ENCODE data around the gene CLOCK. TPM values are rescaled to one million over a fixed set of nuclear protein-coding genes. Genes with fewer than 3 reads are reported as not detected.

The CLOCK gene
- total RNA-seq, 1 experiment from 2014 or later, result 9.5 TPM

- Mint-ChIP-seq H3K27ac (ENCODE audit: unreplicated experiment) (peak overlapping the region; percentile 77), H3K4me1 (ENCODE audit: low read depth, unreplicated experiment) (peaks cover 22% of the 10 kb centered on the region), H3K9me3 (ENCODE audit: unreplicated experiment) (no peaks in the 10 kb centered on the region), H3K36me3 (ENCODE audit: insufficient read depth, unreplicated experiment) (peaks cover 58% of the 10 kb centered on the region), H3K27me3 (ENCODE audit: insufficient read depth, unreplicated experiment) (no peaks in the 10 kb centered on the region), H3K4me3 (ENCODE audit: unreplicated experiment) (peak overlapping the region; percentile 54)
- POLR2A ChIA-PET, result interaction anchor here (0.9 kb wide), 1 partner anchor 43 kb away, joined by 3 read pairs; the partner anchor contains the start of gene TMEM165
- intact Hi-C loops (cut with micrococcal nuclease; ENCODE audit: unreplicated experiment), result loop anchor here (2.0 to 5.0 kb wide), 2 partner anchors 92 to 109 kb away; partner anchors contain the start of genes CLOCK and SRD5A3
- CTCF ChIA-PET, result interaction anchor here (0.6 to 1.2 kb wide), 2 partner anchors 30 to 108 kb away, joined by 3 to 4 read pairs; no protein-coding TSS in a partner anchor
- BruUV-seq (replicated peaks), result no TSS peak
- Histone ChIP-seq H3K4me3 (ENCODE audit: low read depth, low read length) (peak overlapping the region; percentile 18; the same call in 1 of the 2 replicates), H3K27me3 (replicated peaks; ENCODE audit: control insufficient read depth, insufficient read depth, low read length) (no peaks in the 10 kb centered on the region), H3K4me1 (peaks cover 48% of the 10 kb centered on the region), H3K36me3 (ENCODE audit: control insufficient read depth, insufficient read depth, low read length) (0 out of 2 replicates have a peak, but pooled peaks cover 1% of the 10 kb centered on the region), H3K9me3 (no peaks in the 10 kb centered on the region)
- peak in 1 of 2 experiments; percentile 15 for DNase-seq
- TF ChIP-seq, protein P1, sequence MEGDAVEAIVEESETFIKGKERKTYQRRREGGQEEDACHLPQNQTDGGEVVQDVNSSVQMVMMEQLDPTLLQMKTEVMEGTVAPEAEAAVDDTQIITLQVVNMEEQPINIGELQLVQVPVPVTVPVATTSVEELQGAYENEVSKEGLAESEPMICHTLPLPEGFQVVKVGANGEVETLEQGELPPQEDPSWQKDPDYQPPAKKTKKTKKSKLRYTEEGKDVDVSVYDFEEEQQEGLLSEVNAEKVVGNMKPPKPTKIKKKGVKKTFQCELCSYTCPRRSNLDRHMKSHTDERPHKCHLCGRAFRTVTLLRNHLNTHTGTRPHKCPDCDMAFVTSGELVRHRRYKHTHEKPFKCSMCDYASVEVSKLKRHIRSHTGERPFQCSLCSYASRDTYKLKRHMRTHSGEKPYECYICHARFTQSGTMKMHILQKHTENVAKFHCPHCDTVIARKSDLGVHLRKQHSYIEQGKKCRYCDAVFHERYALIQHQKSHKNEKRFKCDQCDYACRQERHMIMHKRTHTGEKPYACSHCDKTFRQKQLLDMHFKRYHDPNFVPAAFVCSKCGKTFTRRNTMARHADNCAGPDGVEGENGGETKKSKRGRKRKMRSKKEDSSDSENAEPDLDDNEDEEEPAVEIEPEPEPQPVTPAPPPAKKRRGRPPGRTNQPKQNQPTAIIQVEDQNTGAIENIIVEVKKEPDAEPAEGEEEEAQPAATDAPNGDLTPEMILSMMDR (IDR thresholded peaks at IDR 0.05; ENCODE audit: insufficient read depth in 1 of 2, low read depth in 1 of 2, low read length in 1 of 2, severe bottlenecking in 1 of 2, unreplicated experiment in 1 of 2), result no peak
These were observed 108.4 kb downstream of the CLOCK start for GRCh38 chr4:55438314-55438713.

GRCh38 chr4:55437823-55438222, 108.9 kb downstream of the CLOCK start:
- H3K9me3 Mint-ChIP-seq (ENCODE audit: unreplicated experiment), result no peaks in the 10 kb centered on the region
- intact Hi-C loops (cut with micrococcal nuclease; ENCODE audit: unreplicated experiment), result loop anchor here (2.0 to 5.0 kb wide), 3 partner anchors 29 to 109 kb away; partner anchors contain the start of genes CLOCK and SRD5A3
- DNase-seq, result no peak
- no peaks in the 10 kb centered on the region for H3K27me3 Mint-ChIP-seq (ENCODE audit: insufficient read depth, unreplicated experiment)
- H3K4me3 Mint-ChIP-seq (ENCODE audit: unreplicated experiment), result peak overlapping the region; percentile 54
- H3K27me3 ChIP-seq (replicated peaks; ENCODE audit: control insufficient read depth, insufficient read depth, low read length), result no peaks in the 10 kb centered on the region
- peak overlapping the region; percentile 18; the same call in 1 of the 2 replicates for H3K4me3 ChIP-seq (ENCODE audit: low read depth, low read length)
- H3K9me3 ChIP-seq, result no peaks in the 10 kb centered on the region
- TSS peak; percentile 23 for BruUV-seq (replicated peaks)
- POLR2A ChIA-PET, result interaction anchor here (0.9 kb wide), 1 partner anchor 42 kb away, joined by 3 read pairs; the partner anchor contains the start of gene TMEM165
- TF ChIP-seq, protein P1 (IDR thresholded peaks at IDR 0.05; ENCODE audit: insufficient read depth in 1 of 2, low read depth in 1 of 2, low read length in 1 of 2, severe bottlenecking in 1 of 2, unreplicated experiment in 1 of 2), result no peak
- H3K27ac Mint-ChIP-seq (ENCODE audit: unreplicated experiment), result peak overlapping the region; percentile 77
- peaks cover 22% of the 10 kb centered on the region for H3K4me1 Mint-ChIP-seq (ENCODE audit: low read depth, unreplicated experiment)
- CTCF ChIA-PET, result interaction anchor here (1.2 kb wide), 1 partner anchor 108 kb away, joined by 4 read pairs; no protein-coding TSS in a partner anchor
- peaks cover 58% of the 10 kb centered on the region for H3K36me3 Mint-ChIP-seq (ENCODE audit: insufficient read depth, unreplicated experiment)
- 0 out of 2 replicates have a peak, but pooled peaks cover 1% of the 10 kb centered on the region for H3K36me3 ChIP-seq (ENCODE audit: control insufficient read depth, insufficient read depth, low read length)
- H3K4me1 ChIP-seq, result peaks cover 48% of the 10 kb centered on the region

DNA sequence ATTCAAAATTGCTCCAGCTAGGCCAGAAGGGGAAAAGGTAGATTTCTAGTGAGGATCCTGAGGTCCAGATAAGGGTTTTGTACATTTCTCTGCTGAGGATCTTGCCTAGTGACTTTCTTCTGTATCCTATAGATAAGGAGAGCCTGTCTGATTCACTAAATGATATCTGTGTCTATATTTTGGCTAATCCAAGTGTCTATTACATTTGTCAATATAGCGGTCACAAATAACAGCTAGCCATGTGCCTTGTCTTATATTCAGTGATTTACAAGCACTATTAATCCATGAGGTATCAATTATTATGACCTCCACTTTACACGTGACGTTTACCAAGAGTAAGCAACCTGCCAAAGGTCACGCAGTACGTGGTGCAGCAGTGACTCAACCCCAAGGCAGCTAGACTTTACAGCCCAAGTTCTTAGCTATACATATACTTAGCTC, 109.3 kb downstream of the CLOCK start:
- Mint-ChIP-seq H3K27me3 (ENCODE audit: insufficient read depth, unreplicated experiment) (no peaks in the 10 kb centered on the region), H3K9me3 (ENCODE audit: unreplicated experiment) (no peaks in the 10 kb centered on the region), H3K36me3 (ENCODE audit: insufficient read depth, unreplicated experiment) (peaks cover 57% of the 10 kb centered on the region), H3K27ac (ENCODE audit: unreplicated experiment) (peak overlapping the region; percentile 77), H3K4me3 (ENCODE audit: unreplicated experiment) (no peak overlapping the region), H3K4me1 (ENCODE audit: low read depth, unreplicated experiment) (peaks cover 22% of the 10 kb centered on the region)
- intact Hi-C loops (cut with micrococcal nuclease; ENCODE audit: unreplicated experiment), result loop anchor here (2.0 to 5.0 kb wide), 2 partner anchors 29 to 110 kb away; partner anchors contain the start of gene CLOCK
- no peaks in the 10 kb centered on the region for H3K9me3 ChIP-seq
- H3K4me1 ChIP-seq, result peaks cover 48% of the 10 kb centered on the region
- H3K27me3 ChIP-seq (replicated peaks; ENCODE audit: control insufficient read depth, insufficient read depth, low read length), result no peaks in the 10 kb centered on the region
- POLR2A ChIA-PET, result interaction anchor here (0.9 kb wide), 1 partner anchor 42 kb away, joined by 3 read pairs; the partner anchor contains the start of gene TMEM165
- DNase-seq, result peak; percentile 50 to 67
- 0 out of 2 replicates have a peak, but pooled peaks cover 1% of the 10 kb centered on the region for H3K36me3 ChIP-seq (ENCODE audit: control insufficient read depth, insufficient read depth, low read length)
- TF ChIP-seq, protein P1 (IDR thresholded peaks at IDR 0.05; ENCODE audit: insufficient read depth in 1 of 2, low read depth in 1 of 2, low read length in 1 of 2, severe bottlenecking in 1 of 2, unreplicated experiment in 1 of 2), result no peak
- BruUV-seq (replicated peaks), result no TSS peak
- CTCF ChIA-PET, result interaction anchor here (1.2 kb wide), 1 partner anchor 109 kb away, joined by 4 read pairs; no protein-coding TSS in a partner anchor
- no peak overlapping the region; the same call in 1 of the 2 replicates for H3K4me3 ChIP-seq (ENCODE audit: low read depth, low read length)
